Measurements from ENCODE around the gene C1GALT1C1.

C1GALT1C1 gene

GRCh38 chrX:120638619-120639018 lies 8.8 kb upstream of the C1GALT1C1 start:
- in situ Hi-C loops (cut with HindIII; ENCODE audit: low sequenced_read_pairs), result no loop called here
- TF ChIP-seq CTCF (IDR thresholded peaks at IDR 0.05; ENCODE audit: low read depth, low read length), result no peak
- DNase-seq (ENCODE audit: low read depth, low spot score), result no peak
- no peak overlapping the region for H3K4me3 ChIP-seq (ENCODE audit: low read depth, low read length)

GRCh38 chrX:120625371-120625770 lies 4.5 kb downstream of the C1GALT1C1 start:
- TF ChIP-seq CTCF (IDR thresholded peaks at IDR 0.05; ENCODE audit: low read depth, low read length), result no peak
- no peak for DNase-seq (ENCODE audit: low read depth, low spot score)
- no peak overlapping the region for H3K4me3 ChIP-seq (ENCODE audit: low read depth, low read length)
- in situ Hi-C loops (cut with HindIII; ENCODE audit: low sequenced_read_pairs), result no loop called here

GRCh38 chrX:120617996-120618630 lies 11.7 kb downstream of the C1GALT1C1 start:
- no peak for TF ChIP-seq CTCF (IDR thresholded peaks at IDR 0.05; ENCODE audit: low read depth, low read length)
- DNase-seq (ENCODE audit: low read depth, low spot score), result no peak
- in situ Hi-C loops (cut with HindIII; ENCODE audit: low sequenced_read_pairs), result no loop called here
- no peak overlapping the region for H3K4me3 ChIP-seq (ENCODE audit: low read depth, low read length)

GRCh38 chrX:120614816-120615215 lies 15.0 kb downstream of the C1GALT1C1 start:
- in situ Hi-C loops (cut with HindIII; ENCODE audit: low sequenced_read_pairs), result no loop called here
- no peak overlapping the region for H3K4me3 ChIP-seq (ENCODE audit: low read depth, low read length)
- DNase-seq (ENCODE audit: low read depth, low spot score), result no peak
- no peak for TF ChIP-seq CTCF (IDR thresholded peaks at IDR 0.05; ENCODE audit: low read depth, low read length)

GRCh38 chrX:120612086-120612485 lies 17.8 kb downstream of the C1GALT1C1 start:
- H3K4me3 ChIP-seq (ENCODE audit: low read depth, low read length), result no peak overlapping the region
- TF ChIP-seq CTCF (IDR thresholded peaks at IDR 0.05; ENCODE audit: low read depth, low read length), result no peak
- DNase-seq (ENCODE audit: low read depth, low spot score), result no peak
- in situ Hi-C loops (cut with HindIII; ENCODE audit: low sequenced_read_pairs), result no loop called here

GRCh38 chrX:120604361-120604782 lies 25.5 kb downstream of the C1GALT1C1 start:
- peak; percentile 18 for DNase-seq (ENCODE audit: low read depth, low spot score)
- in situ Hi-C loops (cut with HindIII; ENCODE audit: low sequenced_read_pairs), result no loop called here
- H3K4me3 ChIP-seq (ENCODE audit: low read depth, low read length), result peak overlapping the region; percentile 74
- no peak for TF ChIP-seq CTCF (IDR thresholded peaks at IDR 0.05; ENCODE audit: low read depth, low read length)

Measured in astrocyte of the spinal cord (primary cell).